HCT116 (cell line): ENCODE results near the gene UBN1. TPM values are rescaled to one million over a fixed set of nuclear protein-coding genes. Genes with fewer than 3 reads are reported as not detected.

Source experiments
- ATAC-seq: fragments of 200-7000 bp; cut with Tn5 transposase; 2 replicates; pipeline ENCODE4 v1.9.1; 2020; ENCODE audit warnings: mild to moderate bottlenecking, moderate library complexity
- BruUV-seq: library from RNA; stranded (reverse); fragments of 400-500 nt; replicated peaks from 2 replicates; lab custom pipeline; 2021; lab: Mats Ljungman, UMichigan
- CTCF ChIA-PET: fragments of 300-600 bp; sonication (Branson Sonifier 250); formaldehyde crosslinking; loops from one replicate; lab custom pipeline; 2021; ENCODE audit warnings: antibody characterized with exemption; lab: Charles Lee
- POLR2A ChIA-PET: fragments of 300-600, 350-600 bp; sonication (Branson Sonifier 250); formaldehyde crosslinking; loops from one replicate; lab custom pipeline; 2021; ENCODE audit warnings: antibody characterized with exemption; lab: Charles Lee
- RAD21 ChIA-PET, 2 experiments: fragments of 300-600 bp; sonication (Branson Sonifier 250); formaldehyde crosslinking; loops; one replicate each; lab custom pipeline; 2023; ENCODE audit warnings: low total read pairs in 2 of 2; ENCODE audit not compliant: uncharacterized antibody in 2 of 2, unreplicated experiment in 2 of 2, low non-redundant PET in 1 of 2; lab: Charles Lee
- DNase-seq: peaks from one replicate; pipeline ENCODE4 v3.0.0-alpha.2; 2010; ENCODE audit warnings: low read depth, low spot score
- H2AFZ ChIP-seq: fragments of 200-600 bp; shearing (Covaris generic), sonication (generic); 2 replicates; pipeline ENCODE4 v1.6.1; 2017; ENCODE audit warnings: low read depth, mixed run types, mixed read lengths, antibody characterized with exemption, low read length; ENCODE audit not compliant: poor library complexity, severe bottlenecking
- H3K27ac ChIP-seq: 2 replicates; pipeline ENCODE4 v1.5.1; 2012; ENCODE audit warnings: low read depth, low read length
- H3K27me3 ChIP-seq: fragments of 200-600 bp; sonication (generic); 2 replicates; pipeline ENCODE4 v1.6.1; 2016; ENCODE audit warnings: mixed run types, low read length, mixed read lengths; ENCODE audit not compliant: insufficient read depth
- H3K36me3 ChIP-seq, 2 experiments: fragments of 200-500 bp in 1 of 2; fragments of 200-600 bp in 1 of 2; sonication (Bioruptor generic) in 1 of 2; sonication (generic) in 1 of 2; 2 replicates each; pipeline versions ENCODE4 v1.5.1 to v1.6.1; 2014 to 2016; ENCODE audit warnings: low read length in 2 of 2, inconsistent platforms in 1 of 2, mixed read lengths in 1 of 2, mixed run types in 1 of 2; ENCODE audit not compliant: insufficient read depth in 2 of 2, control insufficient read depth in 1 of 2
- H3K4me1 ChIP-seq, 2 experiments: fragments of 200-600 bp in 1 of 2; sonication (generic) in 1 of 2; 2 replicates each; pipeline versions ENCODE4 v1.5.1 to v1.6.1; 2012 to 2017; ENCODE audit warnings: low read length in 2 of 2, inconsistent platforms in 1 of 2, mild to moderate bottlenecking in 1 of 2, mixed read lengths in 1 of 2, mixed run types in 1 of 2, moderate library complexity in 1 of 2; ENCODE audit not compliant: insufficient read depth in 2 of 2, control insufficient read depth in 1 of 2
- H3K4me2 ChIP-seq: fragments of 200-600 bp; sonication (generic); 2 replicates; pipeline ENCODE4 v1.6.1; 2017; ENCODE audit warnings: mixed run types, low read length, mixed read lengths
- H3K4me3 ChIP-seq, 2 experiments: fragments of 200-600 bp in 1 of 2; sonication (generic) in 1 of 2; replicated peaks in 1 of 2; 2 replicates each; pipeline ENCODE4 v1.5.1; 2011 to 2016; ENCODE audit warnings: low read length in 2 of 2, control low read depth in 1 of 2, low read depth in 1 of 2, mild to moderate bottlenecking in 1 of 2, mixed read lengths in 1 of 2, mixed run types in 1 of 2
- H3K79me2 ChIP-seq: fragments of 200-600 bp; sonication (generic); 2 replicates; pipeline ENCODE4 v1.6.1; 2017; ENCODE audit warnings: mild to moderate bottlenecking, mixed run types, low read length, moderate library complexity, mixed read lengths; ENCODE audit not compliant: insufficient read depth
- H3K9ac ChIP-seq: fragments of 200-600 bp; sonication (generic); 2 replicates; pipeline ENCODE4 v1.6.1; 2016; ENCODE audit warnings: low read length, mixed read lengths
- H3K9me2 ChIP-seq: fragments of 200-600 bp; sonication (generic), shearing (Covaris generic); 2 replicates; pipeline ENCODE4 v1.6.1; 2017; ENCODE audit warnings: mixed run types, mild to moderate bottlenecking, moderate library complexity; ENCODE audit not compliant: insufficient read depth
- H3K9me3 ChIP-seq, 2 experiments: fragments of 200-500 bp in 1 of 2; fragments of 200-600 bp in 1 of 2; sonication (Bioruptor generic) in 1 of 2; sonication (generic) in 1 of 2; 2 replicates each; pipeline ENCODE4 v1.6.1; 2014 to 2017; ENCODE audit warnings: low read length in 2 of 2, mixed read lengths in 2 of 2, inconsistent platforms in 1 of 2, low read depth in 1 of 2, mild to moderate bottlenecking in 1 of 2, mixed run types in 1 of 2, moderate library complexity in 1 of 2; ENCODE audit not compliant: control insufficient read depth in 1 of 2, insufficient read depth in 1 of 2
- H4K20me1 ChIP-seq: fragments of 200-600 bp; sonication (generic), shearing (Covaris generic); 2 replicates; pipeline ENCODE4 v1.6.1; 2017; ENCODE audit warnings: mixed run types, mild to moderate bottlenecking, moderate library complexity; ENCODE audit not compliant: insufficient read depth
- CEBPB ChIP-seq: IDR thresholded peaks from 2 replicates; pipeline ENCODE4 v1.6.1; 2012; ENCODE audit warnings: low read depth
- ELF1 ChIP-seq: IDR thresholded peaks from 2 replicates; pipeline ENCODE4 v1.6.1; 2012; ENCODE audit warnings: low read depth, borderline replicate concordance
- EZH2 ChIP-seq: fragments of 200-600 bp; sonication (generic); IDR thresholded peaks from 2 replicates; pipeline ENCODE4 v1.6.1; 2017; ENCODE audit warnings: antibody characterized with exemption, mixed run types
- EZH2phosphoT487 ChIP-seq: fragments of 200-600 bp; IDR thresholded peaks from 2 replicates; pipeline ENCODE4 v1.6.1; 2018; ENCODE audit warnings: antibody characterized with exemption, borderline replicate concordance
- FOSL1 ChIP-seq: IDR thresholded peaks from 2 replicates; pipeline ENCODE4 v1.6.1; 2012; ENCODE audit warnings: low read depth
- POLR2AphosphoS5 ChIP-seq: IDR thresholded peaks from 2 replicates; pipeline ENCODE4 v1.6.1; 2011; ENCODE audit warnings: mild to moderate bottlenecking, low read depth, low read length, moderate library complexity
- SIN3A ChIP-seq: IDR thresholded peaks from 2 replicates; pipeline ENCODE4 v1.6.1; 2012; ENCODE audit warnings: low read depth
- YY1 ChIP-seq: IDR thresholded peaks from 2 replicates; pipeline ENCODE4 v1.6.1; 2011; ENCODE audit warnings: low read length, low read depth, moderate library complexity, mild to moderate bottlenecking; ENCODE audit not compliant: insufficient replicate concordance; ENCODE audit errors: extremely low read depth
- intact Hi-C: fragments of 100-400 bp; cut with micrococcal nuclease; formaldehyde crosslinking; loops from 2 replicates; pipeline ENCODE4 v1.10.0; 2022
- total RNA-seq: library from RNA; stranded (reverse); gene quantifications from one replicate; pipeline ENCODE4 v1.2.1, GENCODE V29; 2021; ENCODE audit not compliant: unreplicated experiment
- TF ChIP-seq, protein P1 (sequence below): IDR thresholded peaks from 2 replicates; pipeline ENCODE4 v1.6.1; 2012
- TF ChIP-seq, protein P2 (sequence below): IDR thresholded peaks from 2 replicates; pipeline ENCODE4 v1.6.1; 2011; ENCODE audit warnings: mild to moderate bottlenecking, low read length, moderate library complexity; ENCODE audit not compliant: insufficient replicate concordance; ENCODE audit errors: extremely low read depth

UBN1 gene
- total RNA-seq, 1 experiment from 2014 or later, result 31.9 TPM

DNA sequence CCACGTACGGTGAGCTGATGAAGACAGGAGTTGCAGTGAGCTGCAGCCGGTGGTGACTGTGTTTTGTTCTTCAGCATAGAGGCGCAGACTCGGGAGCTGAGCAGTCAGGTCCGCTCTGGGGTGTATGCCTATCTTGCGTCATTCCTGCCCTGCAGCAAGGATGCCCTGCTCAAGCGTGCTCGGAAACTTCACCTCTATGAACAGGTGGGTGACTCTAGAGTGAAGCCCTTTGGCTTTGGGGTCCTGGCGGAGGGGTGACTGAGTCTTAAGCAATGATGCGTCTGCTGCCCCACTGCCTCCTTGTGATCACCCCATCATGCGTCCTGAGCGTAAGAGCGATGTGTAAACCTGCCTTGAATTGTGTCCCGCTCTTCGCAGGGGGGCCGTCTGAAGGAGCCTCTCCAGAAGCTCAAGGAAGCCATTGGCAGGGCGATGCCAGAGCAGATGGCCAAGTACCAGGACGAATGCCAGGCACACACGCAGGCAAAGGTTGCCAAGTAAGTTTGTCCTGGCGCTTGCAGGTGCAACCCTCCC, 22.9 kb downstream of the UBN1 start:
- no peak for TF ChIP-seq POLR2AphosphoS5
- no peak for TF ChIP-seq YY1
- no peak for TF ChIP-seq EZH2
- TF ChIP-seq EZH2phosphoT487, result no peak
- TF ChIP-seq SIN3A, result no peak
- TF ChIP-seq FOSL1, result no peak
- TF ChIP-seq CEBPB, result no peak
- TF ChIP-seq, protein P1, sequence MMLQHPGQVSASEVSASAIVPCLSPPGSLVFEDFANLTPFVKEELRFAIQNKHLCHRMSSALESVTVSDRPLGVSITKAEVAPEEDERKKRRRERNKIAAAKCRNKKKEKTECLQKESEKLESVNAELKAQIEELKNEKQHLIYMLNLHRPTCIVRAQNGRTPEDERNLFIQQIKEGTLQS, result no peak
- TF ChIP-seq, protein P2, sequence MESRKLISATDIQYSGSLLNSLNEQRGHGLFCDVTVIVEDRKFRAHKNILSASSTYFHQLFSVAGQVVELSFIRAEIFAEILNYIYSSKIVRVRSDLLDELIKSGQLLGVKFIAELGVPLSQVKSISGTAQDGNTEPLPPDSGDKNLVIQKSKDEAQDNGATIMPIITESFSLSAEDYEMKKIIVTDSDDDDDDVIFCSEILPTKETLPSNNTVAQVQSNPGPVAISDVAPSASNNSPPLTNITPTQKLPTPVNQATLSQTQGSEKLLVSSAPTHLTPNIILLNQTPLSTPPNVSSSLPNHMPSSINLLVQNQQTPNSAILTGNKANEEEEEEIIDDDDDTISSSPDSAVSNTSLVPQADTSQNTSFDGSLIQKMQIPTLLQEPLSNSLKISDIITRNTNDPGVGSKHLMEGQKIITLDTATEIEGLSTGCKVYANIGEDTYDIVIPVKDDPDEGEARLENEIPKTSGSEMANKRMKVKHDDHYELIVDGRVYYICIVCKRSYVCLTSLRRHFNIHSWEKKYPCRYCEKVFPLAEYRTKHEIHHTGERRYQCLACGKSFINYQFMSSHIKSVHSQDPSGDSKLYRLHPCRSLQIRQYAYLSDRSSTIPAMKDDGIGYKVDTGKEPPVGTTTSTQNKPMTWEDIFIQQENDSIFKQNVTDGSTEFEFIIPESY, result no peak
- no peak for TF ChIP-seq ELF1
- H3K4me2 ChIP-seq, result no peak overlapping the region
- H2AFZ ChIP-seq, result no peak overlapping the region
- ATAC-seq (no peak), DNase-seq (no peak)
- CTCF ChIA-PET, result no interaction called here
- intact Hi-C loops, result no loop called here
- no peaks in the 10 kb centered on the region for H3K9me2 ChIP-seq
- H3K79me2 ChIP-seq, result peaks cover 40% of the 10 kb centered on the region
- POLR2A ChIA-PET, result no interaction called here
- no peaks in the 10 kb centered on the region; the same call in 1 of the 2 replicates for H4K20me1 ChIP-seq
- H3K27me3 ChIP-seq, result no peaks in the 10 kb centered on the region
- no peak overlapping the region for H3K27ac ChIP-seq
- RAD21 ChIA-PET, result no interaction called here
- no peaks in the 10 kb centered on the region for H3K9me3 ChIP-seq
- H3K4me1 ChIP-seq, result no peaks in the 10 kb centered on the region
- peaks cover 31 to 37% of the 10 kb centered on the region in 2 experiments for H3K36me3 ChIP-seq
- no peak overlapping the region for H3K9ac ChIP-seq
- no TSS peak for BruUV-seq
- H3K4me3 ChIP-seq, result no peak overlapping the region
